ENCODE measurements around the gene CADM4.
"Not testable (repeated sequence)": the region's sequence is repeated elsewhere in the genome, so short reads cannot be mapped to it uniquely, and the experiment has no call there.

The CADM4 gene

DNA sequence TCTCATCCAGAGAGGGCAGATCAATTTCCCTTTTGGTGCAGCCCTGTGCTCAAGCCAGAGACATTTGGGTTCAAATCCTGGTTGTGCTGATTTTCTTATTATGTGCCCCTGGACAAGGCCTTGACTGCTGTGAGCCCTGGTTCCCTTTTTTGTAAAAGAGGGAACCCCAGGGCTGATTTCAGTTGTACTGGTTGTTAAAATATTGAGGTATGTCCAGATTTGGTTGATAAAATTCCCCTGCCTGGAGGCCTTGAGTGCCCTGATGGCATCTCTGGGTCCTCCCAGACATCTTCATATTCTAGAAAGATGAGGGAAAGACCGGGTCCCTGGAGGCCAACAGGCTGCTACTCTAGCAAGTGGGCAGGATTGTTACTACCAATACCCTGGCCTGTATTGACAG is 44.7 kb upstream of the CADM4 start:
- Histone ChIP-seq H3K36me3 (ENCODE audit: insufficient read depth, low read length) (no peaks in the 10 kb centered on the region), H3K9ac (ENCODE audit: low read depth, low read length) (no peak overlapping the region), H3K79me2 (ENCODE audit: insufficient read depth, low read length) (no peaks in the 10 kb centered on the region), H3K9me3 (ENCODE audit: insufficient read depth, low read length, severe bottlenecking) (no peaks in the 10 kb centered on the region), H2AFZ (ENCODE audit: low read depth, low read length) (no peak overlapping the region), H3K4me1 (ENCODE audit: insufficient read depth, low read length) (no peaks in the 10 kb centered on the region), H3K27me3 (ENCODE audit: insufficient read depth, low read length, poor library complexity) (no peaks in the 10 kb centered on the region), H3K27ac (ENCODE audit: low read length) (no peak overlapping the region), H3K4me3 (ENCODE audit: low read depth in 1 of 2, low read length in 2 of 2) (no peak overlapping the region), H3K4me2 (ENCODE audit: insufficient read depth, low read length) (no peak overlapping the region), H4K20me1 (ENCODE audit: insufficient read depth, low read length) (no peaks in the 10 kb centered on the region)
- TF ChIP-seq, protein P1, sequence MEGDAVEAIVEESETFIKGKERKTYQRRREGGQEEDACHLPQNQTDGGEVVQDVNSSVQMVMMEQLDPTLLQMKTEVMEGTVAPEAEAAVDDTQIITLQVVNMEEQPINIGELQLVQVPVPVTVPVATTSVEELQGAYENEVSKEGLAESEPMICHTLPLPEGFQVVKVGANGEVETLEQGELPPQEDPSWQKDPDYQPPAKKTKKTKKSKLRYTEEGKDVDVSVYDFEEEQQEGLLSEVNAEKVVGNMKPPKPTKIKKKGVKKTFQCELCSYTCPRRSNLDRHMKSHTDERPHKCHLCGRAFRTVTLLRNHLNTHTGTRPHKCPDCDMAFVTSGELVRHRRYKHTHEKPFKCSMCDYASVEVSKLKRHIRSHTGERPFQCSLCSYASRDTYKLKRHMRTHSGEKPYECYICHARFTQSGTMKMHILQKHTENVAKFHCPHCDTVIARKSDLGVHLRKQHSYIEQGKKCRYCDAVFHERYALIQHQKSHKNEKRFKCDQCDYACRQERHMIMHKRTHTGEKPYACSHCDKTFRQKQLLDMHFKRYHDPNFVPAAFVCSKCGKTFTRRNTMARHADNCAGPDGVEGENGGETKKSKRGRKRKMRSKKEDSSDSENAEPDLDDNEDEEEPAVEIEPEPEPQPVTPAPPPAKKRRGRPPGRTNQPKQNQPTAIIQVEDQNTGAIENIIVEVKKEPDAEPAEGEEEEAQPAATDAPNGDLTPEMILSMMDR (IDR thresholded peaks at IDR 0.05; ENCODE audit: borderline replicate concordance, extremely low read depth, low read length, poor library complexity, severe bottlenecking): no peak
- TF ChIP-seq EZH2 (IDR thresholded peaks at IDR 0.05; ENCODE audit: borderline replicate concordance, low read depth, low read length, severe bottlenecking): no peak
- DNase-seq: no peak
- ATAC-seq (ENCODE audit: insufficient read depth, low read depth): no peak

- DNase-seq (no peak), ATAC-seq (ENCODE audit: insufficient read depth, low read depth) (no peak)
- Histone ChIP-seq H3K9me3 (ENCODE audit: insufficient read depth, low read length, severe bottlenecking) (no peaks in the 10 kb centered on the region), H3K27me3 (ENCODE audit: insufficient read depth, low read length, poor library complexity) (no peaks in the 10 kb centered on the region), H3K9ac (ENCODE audit: low read depth, low read length) (no peak overlapping the region), H2AFZ (ENCODE audit: low read depth, low read length) (no peak overlapping the region), H3K4me2 (ENCODE audit: insufficient read depth, low read length) (no peak overlapping the region), H4K20me1 (ENCODE audit: insufficient read depth, low read length) (no peaks in the 10 kb centered on the region), H3K27ac (ENCODE audit: low read length) (no peak overlapping the region), H3K36me3 (ENCODE audit: insufficient read depth, low read length) (no peaks in the 10 kb centered on the region), H3K79me2 (ENCODE audit: insufficient read depth, low read length) (no peaks in the 10 kb centered on the region), H3K4me1 (ENCODE audit: insufficient read depth, low read length) (no peaks in the 10 kb centered on the region), H3K4me3 (ENCODE audit: low read depth in 1 of 2, low read length in 2 of 2) (no peak overlapping the region)
- TF ChIP-seq, protein P1 (IDR thresholded peaks at IDR 0.05; ENCODE audit: borderline replicate concordance, extremely low read depth, low read length, poor library complexity, severe bottlenecking): no peak
Observed at GRCh38 chr19:43683905-43684304, 44.3 kb upstream of the CADM4 start.

GRCh38 chr19:43682824-43683661 is 43.4 kb upstream of the CADM4 start:
- Histone ChIP-seq H3K9ac (ENCODE audit: low read depth, low read length) (no peak overlapping the region), H3K27ac (ENCODE audit: low read length) (no peak overlapping the region)
- ATAC-seq (ENCODE audit: insufficient read depth, low read depth): no peak

GRCh38 chr19:43682269-43682668 is 42.6 kb upstream of the CADM4 start:
- DNase-seq; ATAC-seq (ENCODE audit: insufficient read depth, low read depth); H3K4me1 ChIP-seq (ENCODE audit: insufficient read depth, low read length); H3K4me2 ChIP-seq (ENCODE audit: insufficient read depth, low read length); H3K79me2 ChIP-seq (ENCODE audit: insufficient read depth, low read length); H3K36me3 ChIP-seq (ENCODE audit: insufficient read depth, low read length); H3K9ac ChIP-seq (ENCODE audit: low read depth, low read length); H4K20me1 ChIP-seq (ENCODE audit: insufficient read depth, low read length); H3K27ac ChIP-seq (ENCODE audit: low read length); H3K27me3 ChIP-seq (ENCODE audit: insufficient read depth, low read length, poor library complexity); H3K9me3 ChIP-seq (ENCODE audit: insufficient read depth, low read length, severe bottlenecking); H2AFZ ChIP-seq (ENCODE audit: low read depth, low read length); H3K4me3 ChIP-seq (ENCODE audit: low read depth in 1 of 2, low read length in 2 of 2): not testable (repeated sequence)

More at GRCh38 chr19:43682824-43683661, 43.4 kb upstream of the CADM4 start:
- DNase-seq: no peak
- TF ChIP-seq EZH2 (IDR thresholded peaks at IDR 0.05; ENCODE audit: borderline replicate concordance, low read depth, low read length, severe bottlenecking): no peak
- TF ChIP-seq, protein P1 (IDR thresholded peaks at IDR 0.05; ENCODE audit: borderline replicate concordance, extremely low read depth, low read length, poor library complexity, severe bottlenecking): no peak
- H3K4me3 ChIP-seq (ENCODE audit: low read depth in 1 of 2, low read length in 2 of 2): no peak overlapping the region
- H3K36me3 ChIP-seq (ENCODE audit: insufficient read depth, low read length): no peaks in the 10 kb centered on the region
- no peak overlapping the region; the same call in 1 of the 2 replicates for H2AFZ ChIP-seq (ENCODE audit: low read depth, low read length)
- H3K27me3 ChIP-seq (ENCODE audit: insufficient read depth, low read length, poor library complexity): no peaks in the 10 kb centered on the region
- H4K20me1 ChIP-seq (ENCODE audit: insufficient read depth, low read length): no peaks in the 10 kb centered on the region
- no peaks in the 10 kb centered on the region for H3K79me2 ChIP-seq (ENCODE audit: insufficient read depth, low read length)
- no peak overlapping the region for H3K4me2 ChIP-seq (ENCODE audit: insufficient read depth, low read length)
- H3K4me1 ChIP-seq (ENCODE audit: insufficient read depth, low read length): no peaks in the 10 kb centered on the region
- no peaks in the 10 kb centered on the region for H3K9me3 ChIP-seq (ENCODE audit: insufficient read depth, low read length, severe bottlenecking)
